Neural progenitor cell (in vitro differentiated cells): ENCODE data around the gene RASSF5.

ENCODE experiments used
- EZH2 ChIP-seq: fragments of 200-600 bp; sonication (generic); IDR thresholded peaks from 2 replicates; pipeline ENCODE4 v1.6.1; 2017; ENCODE audit warnings: antibody characterized with exemption, mild to moderate bottlenecking, moderate library complexity
- TF ChIP-seq, protein P1 (sequence below): fragments of 200-600 bp; sonication (generic); IDR thresholded peaks from 2 replicates; pipeline ENCODE4 v1.5.1; 2017; ENCODE audit warnings: antibody characterized with exemption, mild to moderate bottlenecking

- TF ChIP-seq, protein P1, sequence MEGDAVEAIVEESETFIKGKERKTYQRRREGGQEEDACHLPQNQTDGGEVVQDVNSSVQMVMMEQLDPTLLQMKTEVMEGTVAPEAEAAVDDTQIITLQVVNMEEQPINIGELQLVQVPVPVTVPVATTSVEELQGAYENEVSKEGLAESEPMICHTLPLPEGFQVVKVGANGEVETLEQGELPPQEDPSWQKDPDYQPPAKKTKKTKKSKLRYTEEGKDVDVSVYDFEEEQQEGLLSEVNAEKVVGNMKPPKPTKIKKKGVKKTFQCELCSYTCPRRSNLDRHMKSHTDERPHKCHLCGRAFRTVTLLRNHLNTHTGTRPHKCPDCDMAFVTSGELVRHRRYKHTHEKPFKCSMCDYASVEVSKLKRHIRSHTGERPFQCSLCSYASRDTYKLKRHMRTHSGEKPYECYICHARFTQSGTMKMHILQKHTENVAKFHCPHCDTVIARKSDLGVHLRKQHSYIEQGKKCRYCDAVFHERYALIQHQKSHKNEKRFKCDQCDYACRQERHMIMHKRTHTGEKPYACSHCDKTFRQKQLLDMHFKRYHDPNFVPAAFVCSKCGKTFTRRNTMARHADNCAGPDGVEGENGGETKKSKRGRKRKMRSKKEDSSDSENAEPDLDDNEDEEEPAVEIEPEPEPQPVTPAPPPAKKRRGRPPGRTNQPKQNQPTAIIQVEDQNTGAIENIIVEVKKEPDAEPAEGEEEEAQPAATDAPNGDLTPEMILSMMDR: no peak
- no peak for TF ChIP-seq EZH2
Measured at GRCh38 chr1:206559672-206559995, 52.3 kb downstream of the RASSF5 start.
